Cerebellar nuclear complex (tissue), 1 donor: ENCODE data around the gene ABCD2.
"Not testable (repeated sequence)": the region's sequence is repeated elsewhere in the genome, so short reads cannot be mapped to it uniquely, and the experiment has no call there.

Experiments used
- DNase-seq, 2 experiments: peaks; one replicate each; lab custom pipeline; 2025; lab: John Stamatoyannopoulos, UW

ABCD2 gene

DNA sequence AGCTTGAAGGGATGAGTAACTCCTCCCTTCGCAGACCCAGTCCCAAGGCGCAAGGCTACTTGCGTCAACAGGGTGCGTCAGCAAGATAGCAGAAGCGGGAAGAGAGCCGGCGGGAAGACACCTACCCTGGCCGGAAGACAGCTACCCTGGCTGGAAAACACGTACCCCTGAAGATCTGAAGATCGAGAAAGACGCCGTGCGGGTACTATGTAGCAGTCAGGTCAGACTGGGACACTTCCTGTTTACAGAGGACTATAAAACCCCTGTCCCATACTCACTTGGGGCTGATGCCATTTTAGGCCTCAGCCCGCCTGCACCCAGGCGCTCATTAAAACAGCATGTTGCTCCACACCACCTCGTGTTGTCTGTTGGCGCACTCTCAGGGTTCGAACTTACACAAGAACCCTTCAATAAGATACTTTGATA, 80.9 kb downstream of the ABCD2 start:
- no peak for DNase-seq

DNA sequence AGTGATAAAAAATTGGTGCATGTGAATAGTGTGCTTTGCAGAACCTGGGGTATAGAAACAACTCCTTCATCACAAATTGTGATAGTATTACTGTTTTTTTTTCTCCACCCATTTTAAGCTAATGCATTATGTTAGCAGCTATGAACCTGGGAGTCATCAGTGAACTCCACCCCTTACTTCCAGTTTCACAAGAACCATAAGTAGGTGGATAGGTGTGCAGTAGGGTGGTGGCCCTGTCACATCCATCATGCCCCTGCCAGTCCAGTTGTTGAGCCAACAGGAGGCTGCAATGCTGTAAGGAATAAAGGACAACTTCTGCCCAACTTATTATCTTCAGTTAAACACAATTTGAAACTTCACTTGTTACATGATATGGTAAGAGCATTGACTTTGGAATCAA, 85.7 kb downstream of the ABCD2 start:
- no peak for DNase-seq

DNA sequence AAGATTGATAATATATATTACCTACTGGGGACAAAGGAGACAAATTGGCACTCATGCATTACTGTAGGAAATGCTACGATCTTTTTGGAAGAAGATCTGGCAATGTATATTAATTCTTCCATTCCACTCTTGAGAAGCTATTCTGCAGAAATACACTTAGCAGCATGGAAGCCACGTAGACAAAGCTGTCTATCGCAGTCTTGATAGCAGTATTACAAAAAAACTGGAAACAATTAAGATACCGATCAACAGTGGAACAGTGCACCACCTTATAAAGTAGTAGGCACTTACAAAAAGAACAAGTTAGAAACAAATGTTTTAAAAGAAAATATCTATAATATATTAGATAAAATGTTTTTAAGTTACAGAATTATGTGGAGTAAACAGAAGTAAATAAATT, 87.2 kb downstream of the ABCD2 start:
- DNase-seq: no peak

DNA sequence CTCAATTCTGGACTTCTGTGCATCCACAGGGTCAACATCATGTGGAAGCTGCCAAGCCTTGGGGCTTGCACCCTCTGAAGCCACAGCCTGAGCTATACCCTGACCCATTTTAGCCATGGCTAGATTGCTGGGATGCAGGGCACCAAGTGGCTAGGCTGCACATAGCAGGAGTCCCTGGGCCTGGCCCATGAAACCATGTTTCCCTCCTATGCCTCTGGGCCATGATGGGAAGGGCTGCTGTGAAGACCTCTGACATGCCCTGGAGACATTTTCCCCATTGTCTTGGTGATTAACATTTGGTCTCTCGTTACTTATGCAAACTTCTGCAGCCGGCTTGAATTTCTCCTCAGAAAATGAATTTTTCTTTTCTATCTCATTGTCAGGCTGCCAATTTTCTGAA, 92.6 kb downstream of the ABCD2 start:
- DNase-seq: no peak

DNA sequence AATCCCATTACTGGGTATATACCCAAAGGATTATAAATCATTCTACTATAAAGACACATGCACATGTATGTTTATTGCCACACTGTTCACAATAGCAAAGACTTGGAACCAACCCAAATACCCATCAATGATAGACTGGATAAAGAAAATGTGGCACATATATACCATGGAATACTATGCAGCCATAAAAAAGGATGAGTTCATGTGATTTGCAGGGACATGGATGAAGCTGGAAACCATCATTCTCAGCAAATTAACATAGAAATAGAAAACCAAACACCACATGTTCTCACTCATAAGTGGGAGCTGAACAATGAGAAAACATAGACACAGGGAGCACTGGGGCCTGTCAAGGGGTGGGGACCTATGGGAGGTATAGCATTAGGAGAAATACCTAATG, 97.4 kb downstream of the ABCD2 start:
- not testable (repeated sequence) for DNase-seq

DNA sequence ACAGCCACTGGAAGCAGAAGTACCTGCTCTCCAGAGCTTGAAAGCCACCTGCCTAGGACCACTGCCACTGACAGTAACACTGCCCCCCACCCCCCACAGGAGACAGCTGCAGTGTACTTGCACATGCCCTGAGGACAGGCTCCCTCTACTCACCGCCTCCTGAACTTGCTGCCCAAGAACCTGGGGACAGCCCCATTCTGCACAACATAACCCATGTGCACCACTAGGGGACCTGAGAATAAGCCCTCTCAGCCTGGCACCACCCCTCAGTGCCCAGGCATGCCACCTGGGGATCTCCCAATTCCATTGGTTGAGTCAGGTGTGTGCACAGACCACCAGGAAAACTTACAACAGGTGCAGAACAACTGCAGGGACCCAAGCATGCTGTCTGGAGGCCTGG, 109.6 kb downstream of the ABCD2 start:
- no peak for DNase-seq

DNA sequence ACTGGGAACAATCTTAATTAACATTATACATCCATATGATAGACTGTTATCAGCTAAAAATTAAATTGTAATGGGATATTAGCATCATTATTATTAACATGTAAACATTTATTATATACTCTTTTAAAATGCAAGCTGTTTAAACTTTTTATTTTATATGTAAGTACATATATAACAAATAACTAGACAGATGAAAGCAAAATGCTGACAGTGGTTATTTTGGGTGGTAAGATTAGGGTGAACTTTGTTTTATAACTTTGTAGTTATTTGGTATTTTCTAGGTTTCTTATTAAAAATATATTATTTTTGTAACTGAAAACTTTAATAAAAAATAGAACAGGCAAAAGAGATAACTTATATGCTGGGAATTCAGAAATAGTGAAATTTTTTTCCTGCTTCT, 114.0 kb downstream of the ABCD2 start:
- no peak for DNase-seq

DNA sequence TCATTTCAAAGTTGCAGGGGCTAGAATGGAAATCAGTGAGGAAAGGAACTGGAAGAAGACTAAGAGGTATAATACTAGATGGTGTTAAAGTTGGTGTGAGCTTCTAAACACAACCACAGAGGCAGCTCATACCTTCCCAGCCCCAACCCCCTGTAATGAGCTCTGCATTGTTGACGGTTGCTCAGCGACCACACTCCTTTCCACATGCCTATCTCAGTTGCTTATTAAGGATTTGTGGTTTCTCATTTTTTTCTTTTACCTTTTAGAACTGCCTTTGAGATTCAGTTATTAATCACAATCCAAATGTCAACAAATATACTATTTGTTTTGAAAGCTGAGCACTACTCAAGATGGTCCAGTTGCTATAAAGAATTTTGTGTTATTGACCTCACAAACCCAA, 114.6 kb downstream of the ABCD2 start:
- no peak for DNase-seq

DNA sequence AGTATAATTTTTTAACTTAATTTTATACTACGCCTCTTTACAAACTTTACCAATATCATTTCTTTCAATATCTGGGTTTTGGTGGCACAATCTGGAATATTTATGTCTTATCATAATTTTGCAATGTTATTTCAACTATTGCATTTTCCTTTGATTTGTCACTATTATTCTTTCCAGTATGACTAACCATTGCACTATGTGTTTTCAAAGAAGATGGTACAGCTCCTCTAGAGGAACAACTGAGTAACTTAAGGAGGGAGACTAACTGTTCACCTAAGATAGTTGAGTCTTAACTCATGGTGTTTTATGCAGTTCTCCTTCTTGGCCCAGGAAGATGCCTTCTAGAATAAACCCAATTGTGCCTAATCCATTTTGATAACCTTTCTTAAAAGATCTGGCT, 116.2 kb downstream of the ABCD2 start:
- no peak for DNase-seq

DNA sequence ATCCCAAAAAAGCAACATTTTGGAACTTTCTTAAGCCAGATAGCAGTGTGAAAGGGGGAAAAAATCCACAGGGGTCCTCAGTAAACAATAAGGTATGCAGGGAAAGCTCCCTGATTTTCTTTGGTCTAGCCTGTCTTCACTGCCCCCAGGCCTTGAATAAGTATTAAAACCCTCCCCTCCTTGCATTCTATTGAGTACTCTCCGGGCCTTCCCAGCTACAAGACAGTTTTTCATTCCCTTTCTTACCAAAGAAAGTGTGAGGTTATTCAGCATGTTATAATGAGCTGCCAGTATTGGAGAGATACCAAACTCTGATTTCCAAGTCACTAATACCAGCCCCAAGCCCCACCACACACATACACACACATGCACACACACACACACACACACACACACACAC, 116.9 kb downstream of the ABCD2 start:
- DNase-seq: no peak
